H1 (cell line): ENCODE measurements around the gene FAR2. TPM values are rescaled to one million over a fixed set of nuclear protein-coding genes. Genes with fewer than 3 reads are reported as not detected.

Experiments
- KDM5A ChIP-seq: fragments of 200-600 bp; IDR thresholded peaks from 2 replicates; pipeline ENCODE4 v1.7.1; 2012; ENCODE audit warnings: mild to moderate bottlenecking, low read length, inconsistent platforms, mixed read lengths
- TBP ChIP-seq: IDR thresholded peaks from 2 replicates; pipeline ENCODE4 v1.6.1; 2011; ENCODE audit warnings: low read depth, low read length, improper control_type of control experiment
- polyA plus RNA-seq, 7 experiments: library from polyadenylated mRNA; depleted of rRNA in 3 of 7; stranded (reverse) in 5 of 7; unstranded in 2 of 7; fragments of >200 nt in 5 of 7; fragments of 200-250 nt in 2 of 7; gene quantifications; 1 replicate in 5 of 7; 2 replicates in 1 of 7; 4 replicates in 1 of 7; pipeline versions ENCODE4 v1.2.1 to v1.2.3, GENCODE V29; 2011 to 2013; ENCODE audit warnings: missing spikeins in 2 of 7, mixed read lengths in 2 of 7
- total RNA-seq: library from RNA; stranded (reverse); fragmentation: NEBNext Ultra II Directional; extraction: Animal tissue kit (Norgen Biotek cat#: 25700); gene quantifications from 2 replicates; pipeline ENCODE4 v1.2.1, GENCODE V29; 2021

Gene FAR2
- total and polyA plus RNA-seq, 2 of the 8 experiments (the other 6 are each of a cell fraction or from before 2014, with no cell fraction given), result 24.0 to 24.1 TPM

DNA sequence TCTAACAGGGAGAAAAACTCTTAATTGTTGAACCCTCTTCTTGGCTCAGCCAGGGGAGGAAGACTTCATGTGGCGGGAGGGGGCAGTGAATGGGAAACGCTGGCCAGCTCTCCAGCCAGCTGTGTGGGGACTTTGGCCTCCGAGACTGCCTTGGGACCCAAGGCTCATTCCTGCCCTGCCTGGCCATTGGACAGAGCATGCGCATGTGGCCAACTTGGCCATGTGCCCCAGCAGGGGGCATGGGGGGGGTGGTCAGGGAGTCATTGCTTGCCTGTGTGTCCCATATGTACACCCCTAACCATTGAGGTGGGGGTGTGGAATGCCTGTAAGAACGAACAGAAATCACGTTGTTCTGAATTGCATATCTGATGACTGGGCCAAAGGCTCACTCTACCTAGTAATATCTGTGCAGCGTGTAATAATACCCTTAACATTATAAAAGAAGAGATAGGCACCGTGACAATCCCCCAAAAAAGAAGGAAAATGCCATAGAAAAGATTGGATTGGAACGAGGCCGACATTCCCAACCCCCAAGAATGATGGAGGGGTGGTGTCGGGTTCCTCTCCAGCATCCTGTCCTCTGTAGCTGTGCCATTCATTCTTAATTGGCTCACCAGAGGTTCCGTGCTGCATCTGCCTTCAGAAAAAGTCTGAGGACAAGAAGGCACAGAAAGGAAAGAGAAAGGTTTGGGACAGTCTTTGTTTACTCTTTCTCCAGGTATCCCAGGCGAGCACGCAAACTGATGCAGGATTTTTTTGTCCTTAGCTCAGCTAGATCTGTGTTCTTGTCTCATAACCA, 3.5 kb upstream of the FAR2 start (continued):
- TF ChIP-seq KDM5A (no peak), TBP (no peak; the same call in 1 of the 2 replicates)
